H1 (cell line): ENCODE results near the gene PCBP2. TPM values are rescaled to one million over a fixed set of nuclear protein-coding genes. Genes with fewer than 3 reads are reported as not detected.

Experiments
- CTCF ChIA-PET: fragments of 300-600 bp; sonication (Branson Sonifier 250); formaldehyde crosslinking; loops from one replicate; lab custom pipeline; 2021; ENCODE audit not compliant: partially characterized antibody; lab: Charles Lee
- POLR2A ChIA-PET: fragments of 300-600 bp; sonication (Branson Sonifier 250); formaldehyde crosslinking; loops from one replicate; lab custom pipeline; 2021; ENCODE audit warnings: inconsistent platforms; ENCODE audit not compliant: partially characterized antibody; lab: Charles Lee
- DNase-seq, 2 experiments: peaks; one replicate each; pipeline versions ENCODE4 v3.0.0 to v3.0.0-alpha.2; 2010 to 2022; ENCODE audit warnings: low spot score in 2 of 2, low read depth in 1 of 2, mixed read lengths in 1 of 2
- FAIRE-seq: peaks from 2 replicates; lab custom pipeline; 2011; peaks lifted over from hg19 to GRCh38; lab: Jason Lieb, UNC
- H2AFZ ChIP-seq: 2 replicates; pipeline ENCODE4 v1.8.1; 2012; ENCODE audit warnings: low read length, inconsistent platforms
- H2AK5ac ChIP-seq: 2 replicates; pipeline ENCODE4 v1.6.1; 2013; ENCODE audit warnings: low read depth, low read length
- H2BK120ac ChIP-seq: replicated peaks from 2 replicates; pipeline ENCODE3; 2013; ENCODE audit warnings: low read depth, low read length, inconsistent platforms
- H2BK12ac ChIP-seq: 2 replicates; pipeline ENCODE4 v1.6.1; 2013; ENCODE audit warnings: low read depth, low read length
- H2BK15ac ChIP-seq: 2 replicates; pipeline ENCODE4 v1.6.1; 2013; ENCODE audit warnings: low read length
- H2BK20ac ChIP-seq: 2 replicates; pipeline ENCODE4 v1.6.1; 2013; ENCODE audit warnings: low read length
- H2BK5ac ChIP-seq: 2 replicates; pipeline ENCODE4 v1.6.1; 2013; ENCODE audit warnings: low read depth, low read length
- H3K14ac ChIP-seq: 2 replicates; pipeline ENCODE4 v1.6.1; 2013; ENCODE audit warnings: inconsistent platforms; ENCODE audit not compliant: insufficient read length
- H3K18ac ChIP-seq: 2 replicates; pipeline ENCODE4 v1.6.1; 2013; ENCODE audit warnings: low read length; ENCODE audit errors: extremely low read depth
- H3K23ac ChIP-seq: 2 replicates; pipeline ENCODE4 v1.6.1; 2013; ENCODE audit warnings: inconsistent platforms; ENCODE audit not compliant: insufficient read length
- H3K23me2 ChIP-seq: 2 replicates; pipeline ENCODE4 v1.6.1; 2013; ENCODE audit warnings: low read depth, low read length
- H3K27ac ChIP-seq: 2 replicates; pipeline ENCODE4 v1.6.1; 2011; ENCODE audit warnings: low read depth, low read length, inconsistent platforms
- H3K27me3 ChIP-seq, 4 experiments: replicated peaks in 1 of 4; 1 replicate in 1 of 4; 2 replicates in 3 of 4; pipeline versions ENCODE4 v1.6.1 to v1.8.1; 2011 to 2013; ENCODE audit warnings: low read length in 3 of 4, mild to moderate bottlenecking in 3 of 4, inconsistent platforms in 2 of 4, mixed read lengths in 2 of 4, moderate library complexity in 1 of 4; ENCODE audit not compliant: control insufficient read depth in 3 of 4, insufficient read depth in 3 of 4; ENCODE audit errors: extremely low read depth in 1 of 4
- H3K36me3 ChIP-seq, 4 experiments: 2 replicates each; pipeline versions ENCODE4 v1.6.1 to v1.8.1; 2011 to 2013; ENCODE audit warnings: mild to moderate bottlenecking in 4 of 4, low read length in 3 of 4, moderate library complexity in 2 of 4, control low read depth in 1 of 4, inconsistent platforms in 1 of 4; ENCODE audit not compliant: insufficient read depth in 4 of 4, control insufficient read depth in 2 of 4
- H3K4ac ChIP-seq: replicated peaks from 2 replicates; pipeline ENCODE3; 2013; ENCODE audit warnings: low read length, low read depth, mixed read lengths, inconsistent platforms; ENCODE audit not compliant: insufficient read length
- H3K4me1 ChIP-seq, 4 experiments: replicated peaks in 1 of 4; 1 replicate in 1 of 4; 2 replicates in 3 of 4; pipeline versions ENCODE4 v1.6.1 to v1.8.1; 2011 to 2013; ENCODE audit warnings: low read length in 3 of 4, inconsistent platforms in 2 of 4, mixed read lengths in 1 of 4; ENCODE audit not compliant: insufficient read depth in 4 of 4, control insufficient read depth in 3 of 4
- H3K4me2 ChIP-seq, 2 experiments: 2 replicates each; pipeline versions ENCODE4 v1.6.1 to v1.8.1; 2011 to 2013; ENCODE audit warnings: low read depth in 2 of 2, low read length in 2 of 2, control low read depth in 1 of 2, inconsistent platforms in 1 of 2, mild to moderate bottlenecking in 1 of 2; ENCODE audit not compliant: insufficient read depth in 1 of 2
- H3K4me3 ChIP-seq, 4 experiments: fragments of 200-600, 300-600 bp in 1 of 4; sonication (generic), shearing (Covaris generic), sonication (Bioruptor Twin) in 1 of 4; 2 replicates each; pipeline versions ENCODE4 v1.5.1 to v1.8.1; 2011 to 2016; ENCODE audit warnings: low read length in 4 of 4, low read depth in 3 of 4, control low read depth in 2 of 4, inconsistent platforms in 2 of 4, mild to moderate bottlenecking in 2 of 4, mixed read lengths in 1 of 4, moderate library complexity in 1 of 4; ENCODE audit not compliant: insufficient read depth in 2 of 4; ENCODE audit errors: extremely low read depth in 1 of 4
- H3K56ac ChIP-seq: replicated peaks from 2 replicates; pipeline ENCODE3; 2013; ENCODE audit warnings: low read depth, mild to moderate bottlenecking, mixed read lengths, low read length, inconsistent platforms; ENCODE audit not compliant: insufficient read length
- H3K79me1 ChIP-seq: 2 replicates; pipeline ENCODE4 v1.6.1; 2013; ENCODE audit warnings: low read depth, low read length, control low read depth
- H3K79me2 ChIP-seq, 2 experiments: 2 replicates each; pipeline versions ENCODE4 v1.6.1 to v1.8.1; 2012 to 2013; ENCODE audit warnings: low read length in 2 of 2, mild to moderate bottlenecking in 2 of 2, inconsistent platforms in 1 of 2; ENCODE audit not compliant: insufficient read depth in 2 of 2, control insufficient read depth in 1 of 2
- H3K9ac ChIP-seq, 4 experiments: replicated peaks in 1 of 4; 1 replicate in 1 of 4; 2 replicates in 3 of 4; pipeline versions ENCODE4 v1.6.1 to v1.8.1; 2011 to 2013; ENCODE audit warnings: low read depth in 3 of 4, low read length in 3 of 4, control low read depth in 2 of 4, mild to moderate bottlenecking in 2 of 4, moderate library complexity in 2 of 4, inconsistent platforms in 1 of 4; ENCODE audit errors: extremely low read depth in 1 of 4
- H3K9me3 ChIP-seq, 2 experiments: 2 replicates each; pipeline versions ENCODE4 v1.6.1 to v1.8.1; 2012 to 2013; ENCODE audit warnings: mild to moderate bottlenecking in 2 of 2, moderate library complexity in 2 of 2, control low read depth in 1 of 2, inconsistent platforms in 1 of 2, low read depth in 1 of 2, low read length in 1 of 2, mixed read lengths in 1 of 2; ENCODE audit not compliant: insufficient read depth in 2 of 2
- H4K20me1 ChIP-seq, 2 experiments: replicated peaks in 1 of 2; 2 replicates each; pipeline versions ENCODE3 to v1.8.1; 2011 to 2013; ENCODE audit warnings: inconsistent platforms in 2 of 2, low read length in 2 of 2, mild to moderate bottlenecking in 1 of 2; ENCODE audit not compliant: insufficient read depth in 2 of 2, control insufficient read depth in 1 of 2
- H4K5ac ChIP-seq: 2 replicates; pipeline ENCODE4 v1.6.1; 2013; ENCODE audit warnings: low read length, low read depth, mixed read lengths, inconsistent platforms; ENCODE audit not compliant: insufficient read length
- H4K8ac ChIP-seq: 2 replicates; pipeline ENCODE4 v1.8.0; 2013; ENCODE audit warnings: mild to moderate bottlenecking, moderate library complexity, low read length, inconsistent platforms; ENCODE audit not compliant: insufficient read depth; ENCODE audit errors: extremely low read depth
- H4K91ac ChIP-seq: replicated peaks from 2 replicates; pipeline ENCODE3; 2013; ENCODE audit warnings: low read length, mixed read lengths, inconsistent platforms; ENCODE audit not compliant: insufficient read length
- CEBPB ChIP-seq: IDR thresholded peaks from 2 replicates; pipeline ENCODE4 v1.6.1; 2012; ENCODE audit warnings: low read depth, low read length
- POLR2AphosphoS5 ChIP-seq: IDR thresholded peaks from 2 replicates; pipeline ENCODE4 v1.6.1; 2011; ENCODE audit warnings: low read depth, low read length
- WGBS, 2 experiments: shearing (Covaris generic) in 1 of 2; methylation state at CpG; one replicate each; pipeline versions ENCODE4 v1.1.6 to v1.1.7; 2013 to 2015; ENCODE audit warnings: low lambda C conversion rate in 2 of 2, mixed read lengths in 2 of 2, inconsistent platforms in 1 of 2, low coverage in 1 of 2, missing lambda C conversion rate in 1 of 2; ENCODE audit not compliant: insufficient replicate concordance in 2 of 2, insufficient coverage in 1 of 2, insufficient read length in 1 of 2; ENCODE audit errors: extremely low coverage in 1 of 2, missing lambda C conversion rate in 1 of 2; 5-methylcytosine and 5-hydroxymethylcytosine counted together
- polyA plus RNA-seq, 7 experiments: library from polyadenylated mRNA; depleted of rRNA in 3 of 7; stranded (reverse) in 5 of 7; unstranded in 2 of 7; fragments of >200 nt in 5 of 7; fragments of 200-250 nt in 2 of 7; gene quantifications; 1 replicate in 5 of 7; 2 replicates in 1 of 7; 4 replicates in 1 of 7; pipeline versions ENCODE4 v1.2.1 to v1.2.3, GENCODE V29; 2011 to 2013; ENCODE audit warnings: missing spikeins in 2 of 7, mixed read lengths in 2 of 7
- total RNA-seq: library from RNA; stranded (reverse); fragmentation: NEBNext Ultra II Directional; extraction: Animal tissue kit (Norgen Biotek cat#: 25700); gene quantifications from 2 replicates; pipeline ENCODE4 v1.2.1, GENCODE V29; 2021
- TF ChIP-seq, protein P1 (sequence below): IDR thresholded peaks from 2 replicates; pipeline ENCODE4 v1.6.1; 2012; ENCODE audit warnings: low read length, inconsistent platforms

PCBP2 gene
- total and polyA plus RNA-seq, 2 of the 8 experiments (the other 6 are each of a cell fraction or from before 2014, with no cell fraction given) = 470 to 1,123 TPM

GRCh38 chr12:53500142-53500775 is 48.4 kb downstream of the PCBP2 start:
- no peak overlapping the region for H2AFZ ChIP-seq
- WGBS, 2 experiments = 9% methylated on average over 17 of the region's 17 CpGs; no CpG with 5 or more reads in 1 of the 2 experiments
- CTCF ChIA-PET = interaction anchor here (0.6 to 5.5 kb wide), 9 partner anchors 8 to 243 kb away, joined by 3 to 41 read pairs (median 4); partner anchors contain the start of gene AAAS
- TF ChIP-seq POLR2AphosphoS5 (peak; percentile 80), CEBPB (peak; percentile 88)
- TF ChIP-seq, protein P1, sequence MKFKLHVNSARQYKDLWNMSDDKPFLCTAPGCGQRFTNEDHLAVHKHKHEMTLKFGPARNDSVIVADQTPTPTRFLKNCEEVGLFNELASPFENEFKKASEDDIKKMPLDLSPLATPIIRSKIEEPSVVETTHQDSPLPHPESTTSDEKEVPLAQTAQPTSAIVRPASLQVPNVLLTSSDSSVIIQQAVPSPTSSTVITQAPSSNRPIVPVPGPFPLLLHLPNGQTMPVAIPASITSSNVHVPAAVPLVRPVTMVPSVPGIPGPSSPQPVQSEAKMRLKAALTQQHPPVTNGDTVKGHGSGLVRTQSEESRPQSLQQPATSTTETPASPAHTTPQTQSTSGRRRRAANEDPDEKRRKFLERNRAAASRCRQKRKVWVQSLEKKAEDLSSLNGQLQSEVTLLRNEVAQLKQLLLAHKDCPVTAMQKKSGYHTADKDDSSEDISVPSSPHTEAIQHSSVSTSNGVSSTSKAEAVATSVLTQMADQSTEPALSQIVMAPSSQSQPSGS = no peak

More at GRCh38 chr12:53500142-53500775, 48.4 kb downstream of the PCBP2 start:
- no peaks in the 10 kb centered on the region for H3K9me3 ChIP-seq
- peak overlapping the region; percentile 8 to 84 (median 52) for H3K9ac ChIP-seq
- H3K23ac ChIP-seq = no peak overlapping the region
- H2BK120ac ChIP-seq = peak overlapping the region; percentile 57
- no peaks in the 10 kb centered on the region for H3K27me3 ChIP-seq
- peak overlapping the region; percentile 54; the same call in 1 of the 2 replicates for H3K27ac ChIP-seq
- H4K91ac ChIP-seq = peak overlapping the region; percentile 94
- H3K4me1 ChIP-seq = peaks cover 11 to 44% (median 21%) of the 10 kb centered on the region in 4 experiments
- peaks cover 0 to 11% (median 4%) of the 10 kb centered on the region in 4 experiments; a peak in 5 of 8 replicates for H3K36me3 ChIP-seq
- peak overlapping the region; percentile 36 for H2BK5ac ChIP-seq
- DNase-seq (peak in 1 of 2 experiments; percentile 47), FAIRE-seq (no peak)
- H4K8ac ChIP-seq = no peak overlapping the region
- H2BK15ac ChIP-seq = no peak overlapping the region
- H3K79me2 ChIP-seq = peaks cover 0 to 30% of the 10 kb centered on the region in 2 experiments; a peak in 2 of 4 replicates
- H3K56ac ChIP-seq = peak overlapping the region; percentile 73
- peak overlapping the region; percentile 78 to 98 for H3K4me2 ChIP-seq
- H3K23me2 ChIP-seq = peaks cover 22% of the 10 kb centered on the region
- peak overlapping the region; percentile 87 for H4K5ac ChIP-seq
- no peak overlapping the region for H3K14ac ChIP-seq
- H3K4ac ChIP-seq = peak overlapping the region; percentile 79
- H3K4me3 ChIP-seq = peak overlapping the region; percentile 55 to 91 (median 70)
- H4K20me1 ChIP-seq = peaks cover 0 to 3% of the 10 kb centered on the region in 2 experiments
- POLR2A ChIA-PET = interaction anchor here (0.8 to 67.0 kb wide), 23 partner anchors 12 to 613 kb away, joined by 3 to 3397 read pairs (median 5); partner anchors contain the start of genes AAAS, ATF7, ATP5MC2 and PCBP2
- H2BK20ac ChIP-seq = no peak overlapping the region
- no peak overlapping the region for H2AK5ac ChIP-seq
- H3K18ac ChIP-seq = peak overlapping the region; percentile 78; the same call in 1 of the 2 replicates
- peaks cover 13% of the 10 kb centered on the region for H3K79me1 ChIP-seq
- peak overlapping the region; percentile 65; the same call in 1 of the 2 replicates for H2BK12ac ChIP-seq
